Thoracic aorta (tissue), 2 donors: ENCODE data around the gene DCAKD. TPM values are rescaled to one million over a fixed set of nuclear protein-coding genes. Genes with fewer than 3 reads are reported as not detected.

Experiments used
- ATAC-seq: fragments of 150-250 bp; one replicate; pipeline ENCODE4 v1.8.0; 2017; ENCODE audit warnings: low read depth; ENCODE audit not compliant: insufficient number of reproducible peaks, low FRiP score
- DNase-seq: peaks from one replicate; pipeline ENCODE4 v3.0.0-alpha.2; 2020; ENCODE audit warnings: low spot score
- H3K27ac ChIP-seq, 2 donors: fragments of 200-600 bp; sonication (generic); 1 replicate in 1 of 2; 2 replicates in 1 of 2; pipeline ENCODE4 v1.5.1; 2016; ENCODE audit warnings: mild to moderate bottlenecking in 2 of 2, moderate library complexity in 2 of 2
- H3K27me3 ChIP-seq: fragments of 200-600 bp; sonication (generic); replicated peaks from 2 replicates; pipeline ENCODE4 v1.6.0; 2016; ENCODE audit warnings: mild to moderate bottlenecking; ENCODE audit not compliant: insufficient read depth
- H3K36me3 ChIP-seq: fragments of 200-600 bp; sonication (generic); one replicate; pipeline ENCODE4 v1.5.1; 2016
- H3K4me1 ChIP-seq, 2 donors: fragments of 200-600 bp; sonication (generic); 1 replicate in 1 of 2; 2 replicates in 1 of 2; pipeline versions ENCODE4 v1.5.1 to v1.6.0; 2016; ENCODE audit warnings: low read depth in 2 of 2, mild to moderate bottlenecking in 1 of 2; ENCODE audit not compliant: control insufficient read depth in 1 of 2
- H3K4me3 ChIP-seq: fragments of 200-600 bp; sonication (generic); 2 replicates; pipeline ENCODE4 v1.5.1; 2016; ENCODE audit warnings: mild to moderate bottlenecking
- H3K9me3 ChIP-seq: fragments of 200-600 bp; sonication (generic); 2 replicates; pipeline ENCODE4 v1.5.1; 2016
- CTCF ChIP-seq: fragments of 200-600 bp; sonication (generic); IDR thresholded peaks from one replicate; pipeline ENCODE4 v1.5.1; 2019; ENCODE audit warnings: antibody characterized with exemption
- total RNA-seq, 2 donors: library from RNA; depleted of rRNA; stranded (reverse); fragments of >200 nt; gene quantifications; one replicate each; pipeline versions ENCODE4 v1.1.0 to v1.2.3, GENCODE V29; 2016

DCAKD gene
- total RNA-seq, 2 donors from 2014 or later: 34.6 to 56.5 TPM

GRCh38 chr17:44982113-44982702, 69.2 kb downstream of the DCAKD start:
- Histone ChIP-seq H3K27me3 (no peaks in the 10 kb centered on the region), H3K4me1 (peaks cover 0 to 8% of the 10 kb centered on the region in 2 donors), H3K9me3 (no peaks in the 10 kb centered on the region), H3K27ac (no peak overlapping the region), H3K4me3 (no peak overlapping the region), H3K36me3 (no peaks in the 10 kb centered on the region)
- ATAC-seq (no peak), DNase-seq (no peak)
- no peak for TF ChIP-seq CTCF

DNA sequence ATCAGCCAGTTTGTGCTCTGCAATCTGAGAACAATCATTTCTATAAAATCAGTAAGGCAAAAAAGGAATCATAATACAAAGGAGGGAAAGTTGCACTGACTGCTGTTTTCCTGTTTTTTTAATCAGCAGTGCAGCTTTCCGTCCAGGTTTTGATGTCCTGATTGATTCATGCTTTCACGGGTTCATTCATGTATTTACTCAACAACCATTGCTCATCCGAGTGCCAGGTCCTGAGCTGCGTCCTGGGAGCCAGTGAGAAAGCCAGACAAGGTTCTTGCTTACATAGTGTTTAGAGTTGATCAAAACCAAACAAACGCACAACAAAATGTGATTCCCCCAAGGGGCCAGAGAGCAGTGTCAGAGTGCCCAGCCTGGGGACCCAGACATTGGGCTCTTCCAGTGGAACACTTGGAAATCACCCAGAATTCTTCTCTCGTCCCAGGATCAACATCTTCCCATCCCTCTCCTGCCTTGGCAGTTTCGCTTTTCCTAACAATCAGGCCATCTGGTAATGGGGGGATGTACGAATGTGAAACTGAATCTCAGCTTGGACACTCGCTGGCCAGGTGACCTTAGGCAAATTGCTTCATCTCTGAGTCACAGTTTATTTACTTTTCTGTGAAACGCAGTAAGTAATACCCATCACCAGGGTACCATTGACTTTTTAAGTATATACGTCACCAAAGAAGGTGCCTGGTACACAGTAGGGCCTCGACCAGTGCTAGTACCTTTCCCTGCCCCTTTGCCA, 70.0 kb downstream of the DCAKD start:
- H3K4me3 ChIP-seq: no peak overlapping the region
- no peaks in the 10 kb centered on the region for H3K9me3 ChIP-seq
- TF ChIP-seq CTCF: no peak
- no peaks in the 10 kb centered on the region for H3K36me3 ChIP-seq
- peaks cover 0 to 6% of the 10 kb centered on the region in 2 donors for H3K4me1 ChIP-seq
- no peak overlapping the region for H3K27ac ChIP-seq
- no peaks in the 10 kb centered on the region for H3K27me3 ChIP-seq
- ATAC-seq (no peak), DNase-seq (no peak)

- no peaks in the 10 kb centered on the region for H3K9me3 ChIP-seq
- peaks cover 0 to 6% of the 10 kb centered on the region in 2 donors for H3K4me1 ChIP-seq
- DNase-seq: no peak
- H3K27ac ChIP-seq: no peak overlapping the region
- TF ChIP-seq CTCF: no peak
- no peak overlapping the region for H3K4me3 ChIP-seq
- H3K36me3 ChIP-seq: no peaks in the 10 kb centered on the region
- no peaks in the 10 kb centered on the region for H3K27me3 ChIP-seq
- no peak for ATAC-seq
Measured at GRCh38 chr17:44979426-44979995, 71.9 kb downstream of the DCAKD start.

GRCh38 chr17:44978807-44979206, 72.6 kb downstream of the DCAKD start:
- no peak overlapping the region for H3K27ac ChIP-seq

More at GRCh38 chr17:44978807-44979206, 72.6 kb downstream of the DCAKD start:
- no peak overlapping the region for H3K4me3 ChIP-seq
- no peak for ATAC-seq
- H3K4me1 ChIP-seq: peaks cover 0 to 6% of the 10 kb centered on the region in 2 donors
- no peaks in the 10 kb centered on the region for H3K36me3 ChIP-seq
- no peak for TF ChIP-seq CTCF
- no peak for DNase-seq
- H3K9me3 ChIP-seq: no peaks in the 10 kb centered on the region
- no peaks in the 10 kb centered on the region for H3K27me3 ChIP-seq
